ENCODE measurements around the gene BRINP1.

DNA sequence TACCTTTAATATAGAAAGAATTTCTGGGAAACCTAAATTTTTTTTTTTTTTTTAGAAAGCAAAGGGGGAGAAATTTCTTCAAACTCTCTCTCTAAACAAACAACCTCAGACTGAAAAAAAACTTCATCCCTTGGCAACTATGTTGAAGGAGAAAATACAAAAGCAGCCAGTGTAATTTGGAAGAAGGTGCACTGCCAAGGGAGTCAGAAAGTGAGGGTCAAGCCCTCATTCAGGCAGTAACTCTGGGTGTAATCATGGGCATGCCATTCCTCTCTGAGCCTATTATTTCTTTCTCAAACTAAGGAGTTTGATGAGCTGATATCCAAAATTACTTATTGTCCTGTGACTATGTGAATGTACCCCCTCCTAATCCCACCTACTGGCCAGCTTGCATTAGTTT lies 203.1 kb downstream of the BRINP1 start:
- TF ChIP-seq, protein P1, sequence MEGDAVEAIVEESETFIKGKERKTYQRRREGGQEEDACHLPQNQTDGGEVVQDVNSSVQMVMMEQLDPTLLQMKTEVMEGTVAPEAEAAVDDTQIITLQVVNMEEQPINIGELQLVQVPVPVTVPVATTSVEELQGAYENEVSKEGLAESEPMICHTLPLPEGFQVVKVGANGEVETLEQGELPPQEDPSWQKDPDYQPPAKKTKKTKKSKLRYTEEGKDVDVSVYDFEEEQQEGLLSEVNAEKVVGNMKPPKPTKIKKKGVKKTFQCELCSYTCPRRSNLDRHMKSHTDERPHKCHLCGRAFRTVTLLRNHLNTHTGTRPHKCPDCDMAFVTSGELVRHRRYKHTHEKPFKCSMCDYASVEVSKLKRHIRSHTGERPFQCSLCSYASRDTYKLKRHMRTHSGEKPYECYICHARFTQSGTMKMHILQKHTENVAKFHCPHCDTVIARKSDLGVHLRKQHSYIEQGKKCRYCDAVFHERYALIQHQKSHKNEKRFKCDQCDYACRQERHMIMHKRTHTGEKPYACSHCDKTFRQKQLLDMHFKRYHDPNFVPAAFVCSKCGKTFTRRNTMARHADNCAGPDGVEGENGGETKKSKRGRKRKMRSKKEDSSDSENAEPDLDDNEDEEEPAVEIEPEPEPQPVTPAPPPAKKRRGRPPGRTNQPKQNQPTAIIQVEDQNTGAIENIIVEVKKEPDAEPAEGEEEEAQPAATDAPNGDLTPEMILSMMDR (conservative IDR thresholded peaks at IDR 0.05): no peak
- no peak for TF ChIP-seq EZH2 (IDR thresholded peaks at IDR 0.05; ENCODE audit: low read depth)
